ENCODE data around the gene USP49.

The USP49 gene

DNA sequence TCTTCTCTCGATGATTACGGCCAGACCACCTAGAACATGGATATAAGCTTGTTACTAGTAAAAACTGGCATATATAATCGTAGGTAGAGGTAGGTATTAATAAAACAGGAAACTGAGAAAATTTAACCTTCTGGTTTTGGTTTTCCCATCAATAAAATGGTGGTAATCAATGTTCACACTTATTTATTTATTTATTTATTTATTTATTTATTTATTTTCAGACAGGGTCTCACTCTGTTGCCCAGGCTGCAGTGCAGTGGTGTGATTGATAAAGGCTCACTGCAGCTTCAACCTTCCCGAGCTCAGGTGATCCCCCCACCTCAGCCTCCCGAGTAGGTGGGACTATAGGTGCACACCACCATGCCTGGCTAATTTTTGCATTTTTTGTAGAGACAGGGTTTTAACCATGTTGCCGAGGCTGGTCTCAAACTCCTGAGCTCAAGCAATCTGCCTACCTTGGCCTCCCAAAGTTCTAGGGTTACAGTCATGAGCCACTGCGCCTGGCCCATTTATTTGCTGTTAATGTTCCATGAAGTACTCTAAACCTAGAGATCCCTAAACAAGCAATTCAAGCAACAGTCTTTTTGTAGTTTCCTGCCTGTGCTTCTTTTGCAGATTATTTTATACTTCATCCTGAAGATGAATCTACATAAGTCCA, 96.1 kb downstream of the USP49 start:
- Histone ChIP-seq H3K27ac (ENCODE audit: low read length) (no peak overlapping the region), H3K4me2 (ENCODE audit: insufficient read depth, low read length) (no peak overlapping the region), H2AFZ (ENCODE audit: low read depth, low read length) (no peak overlapping the region), H3K27me3 (ENCODE audit: insufficient read depth, low read length, poor library complexity) (no peaks in the 10 kb centered on the region), H3K9me3 (ENCODE audit: insufficient read depth, low read length, severe bottlenecking) (no peaks in the 10 kb centered on the region), H4K20me1 (ENCODE audit: insufficient read depth, low read length) (no peaks in the 10 kb centered on the region), H3K9ac (ENCODE audit: low read depth, low read length) (no peak overlapping the region), H3K36me3 (ENCODE audit: insufficient read depth, low read length) (peaks cover 70% of the 10 kb centered on the region), H3K4me1 (ENCODE audit: insufficient read depth, low read length) (no peaks in the 10 kb centered on the region), H3K4me3 (ENCODE audit: low read depth in 1 of 2, low read length in 2 of 2) (no peak overlapping the region), H3K79me2 (ENCODE audit: insufficient read depth, low read length) (no peaks in the 10 kb centered on the region)
- no peak for ATAC-seq (ENCODE audit: insufficient read depth, low read depth)
- no peak for TF ChIP-seq EZH2 (IDR thresholded peaks at IDR 0.05; ENCODE audit: borderline replicate concordance, low read depth, low read length, severe bottlenecking)
- DNase-seq = no peak

DNA sequence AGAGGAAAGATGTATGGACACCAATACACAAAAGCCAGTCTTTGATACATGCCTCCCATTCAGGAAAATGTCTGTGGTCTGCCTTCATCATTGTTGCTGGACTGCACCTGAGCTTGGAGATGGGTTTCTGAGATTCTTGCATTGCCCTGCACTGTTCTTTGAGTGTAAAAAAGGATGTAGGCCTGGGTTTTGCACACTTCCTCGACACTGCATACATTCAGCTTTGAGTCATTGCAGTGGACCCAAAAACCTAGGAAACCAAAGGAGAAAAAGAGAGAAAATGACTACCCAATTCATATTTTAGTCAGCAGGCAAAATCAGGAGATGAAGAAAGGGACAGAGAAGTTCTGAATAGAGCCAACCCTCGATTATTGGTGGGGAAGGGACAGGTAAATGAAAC, 98.7 kb downstream of the USP49 start:
- Histone ChIP-seq H4K20me1 (ENCODE audit: insufficient read depth, low read length) (no peaks in the 10 kb centered on the region), H3K4me2 (ENCODE audit: insufficient read depth, low read length) (no peak overlapping the region), H3K79me2 (ENCODE audit: insufficient read depth, low read length) (no peaks in the 10 kb centered on the region; the same call in 1 of the 2 replicates), H3K27ac (ENCODE audit: low read length) (no peak overlapping the region), H3K9me3 (ENCODE audit: insufficient read depth, low read length, severe bottlenecking) (no peaks in the 10 kb centered on the region), H3K27me3 (ENCODE audit: insufficient read depth, low read length, poor library complexity) (no peaks in the 10 kb centered on the region), H3K36me3 (ENCODE audit: insufficient read depth, low read length) (peaks cover 75% of the 10 kb centered on the region), H3K4me3 (ENCODE audit: low read depth in 1 of 2, low read length in 2 of 2) (no peak overlapping the region), H3K4me1 (ENCODE audit: insufficient read depth, low read length) (no peaks in the 10 kb centered on the region), H3K9ac (ENCODE audit: low read depth, low read length) (no peak overlapping the region), H2AFZ (ENCODE audit: low read depth, low read length) (no peak overlapping the region)
- no peak for ATAC-seq (ENCODE audit: insufficient read depth, low read depth)
- no peak for DNase-seq
- no peak for TF ChIP-seq EZH2 (IDR thresholded peaks at IDR 0.05; ENCODE audit: borderline replicate concordance, low read depth, low read length, severe bottlenecking)
- TF ChIP-seq, protein P1, sequence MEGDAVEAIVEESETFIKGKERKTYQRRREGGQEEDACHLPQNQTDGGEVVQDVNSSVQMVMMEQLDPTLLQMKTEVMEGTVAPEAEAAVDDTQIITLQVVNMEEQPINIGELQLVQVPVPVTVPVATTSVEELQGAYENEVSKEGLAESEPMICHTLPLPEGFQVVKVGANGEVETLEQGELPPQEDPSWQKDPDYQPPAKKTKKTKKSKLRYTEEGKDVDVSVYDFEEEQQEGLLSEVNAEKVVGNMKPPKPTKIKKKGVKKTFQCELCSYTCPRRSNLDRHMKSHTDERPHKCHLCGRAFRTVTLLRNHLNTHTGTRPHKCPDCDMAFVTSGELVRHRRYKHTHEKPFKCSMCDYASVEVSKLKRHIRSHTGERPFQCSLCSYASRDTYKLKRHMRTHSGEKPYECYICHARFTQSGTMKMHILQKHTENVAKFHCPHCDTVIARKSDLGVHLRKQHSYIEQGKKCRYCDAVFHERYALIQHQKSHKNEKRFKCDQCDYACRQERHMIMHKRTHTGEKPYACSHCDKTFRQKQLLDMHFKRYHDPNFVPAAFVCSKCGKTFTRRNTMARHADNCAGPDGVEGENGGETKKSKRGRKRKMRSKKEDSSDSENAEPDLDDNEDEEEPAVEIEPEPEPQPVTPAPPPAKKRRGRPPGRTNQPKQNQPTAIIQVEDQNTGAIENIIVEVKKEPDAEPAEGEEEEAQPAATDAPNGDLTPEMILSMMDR (IDR thresholded peaks at IDR 0.05; ENCODE audit: borderline replicate concordance, extremely low read depth, low read length, poor library complexity, severe bottlenecking) = no peak

DNA sequence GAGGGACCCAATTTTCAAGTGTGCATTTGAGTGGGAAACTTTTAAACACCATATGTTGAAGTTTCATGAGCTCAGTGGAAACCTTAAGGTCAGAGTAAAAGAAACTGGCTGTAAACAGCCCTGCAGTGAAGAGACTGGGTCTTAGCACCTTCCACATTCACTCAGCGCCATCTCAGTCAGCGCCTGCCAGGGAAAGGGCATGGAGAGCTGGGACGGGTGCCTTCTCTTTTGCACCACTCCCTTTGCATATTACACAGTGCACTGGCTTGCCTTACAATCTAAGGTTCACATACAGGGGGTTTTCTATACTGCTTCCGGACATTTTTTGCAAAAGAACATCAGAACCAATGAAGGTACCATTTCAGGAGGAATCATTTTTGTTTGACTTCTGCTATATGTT, 103.2 kb downstream of the USP49 start:
- H3K36me3 ChIP-seq (ENCODE audit: insufficient read depth, low read length) = peaks cover 68% of the 10 kb centered on the region

DNA sequence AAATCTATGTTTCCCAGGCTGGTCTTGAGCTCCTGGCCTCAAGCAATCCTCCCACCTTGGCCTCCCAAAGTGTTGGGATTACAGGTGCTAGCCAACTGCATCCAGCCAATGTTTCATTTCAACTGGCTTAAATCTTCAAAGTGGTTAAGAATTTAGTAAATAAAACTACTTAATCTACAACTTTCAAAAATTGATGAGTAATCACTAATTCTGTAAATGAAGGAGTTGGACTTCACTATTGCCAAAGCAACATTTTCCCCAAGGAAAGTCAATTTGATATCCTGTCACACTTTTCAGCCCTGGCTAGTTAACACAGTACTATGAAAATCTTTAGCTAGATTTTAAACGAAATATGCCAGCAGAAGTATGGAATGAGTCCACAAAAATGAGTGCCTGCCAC, 103.9 kb downstream of the USP49 start:
- peaks cover 8% of the 10 kb centered on the region; the same call in 1 of the 2 replicates for H4K20me1 ChIP-seq (ENCODE audit: insufficient read depth, low read length)
- H3K9ac ChIP-seq (ENCODE audit: low read depth, low read length) = no peak overlapping the region
- no peak overlapping the region for H3K4me2 ChIP-seq (ENCODE audit: insufficient read depth, low read length)
- no peaks in the 10 kb centered on the region for H3K9me3 ChIP-seq (ENCODE audit: insufficient read depth, low read length, severe bottlenecking)
- peaks cover 36% of the 10 kb centered on the region for H3K79me2 ChIP-seq (ENCODE audit: insufficient read depth, low read length)
- H3K27ac ChIP-seq (ENCODE audit: low read length) = no peak overlapping the region
- no peak overlapping the region for H2AFZ ChIP-seq (ENCODE audit: low read depth, low read length)
- DNase-seq = no peak
- ATAC-seq (ENCODE audit: insufficient read depth, low read depth) = no peak
- no peaks in the 10 kb centered on the region for H3K27me3 ChIP-seq (ENCODE audit: insufficient read depth, low read length, poor library complexity)
- peaks cover 63% of the 10 kb centered on the region for H3K36me3 ChIP-seq (ENCODE audit: insufficient read depth, low read length)
- H3K4me1 ChIP-seq (ENCODE audit: insufficient read depth, low read length) = peaks cover 20% of the 10 kb centered on the region
- TF ChIP-seq EZH2 (IDR thresholded peaks at IDR 0.05; ENCODE audit: borderline replicate concordance, low read depth, low read length, severe bottlenecking) = no peak
- TF ChIP-seq, protein P1 (IDR thresholded peaks at IDR 0.05; ENCODE audit: borderline replicate concordance, extremely low read depth, low read length, poor library complexity, severe bottlenecking) = no peak
- H3K4me3 ChIP-seq (ENCODE audit: low read depth in 1 of 2, low read length in 2 of 2) = no peak overlapping the region

More for the DNA sequence above, 103.2 kb downstream of the USP49 start:
- Histone ChIP-seq H3K4me1 (ENCODE audit: insufficient read depth, low read length) (peaks cover 20% of the 10 kb centered on the region), H3K27ac (ENCODE audit: low read length) (no peak overlapping the region), H3K79me2 (ENCODE audit: insufficient read depth, low read length) (peaks cover 31% of the 10 kb centered on the region), H3K4me2 (ENCODE audit: insufficient read depth, low read length) (no peak overlapping the region), H2AFZ (ENCODE audit: low read depth, low read length) (no peak overlapping the region), H3K27me3 (ENCODE audit: insufficient read depth, low read length, poor library complexity) (no peaks in the 10 kb centered on the region), H3K9ac (ENCODE audit: low read depth, low read length) (no peak overlapping the region), H4K20me1 (ENCODE audit: insufficient read depth, low read length) (peaks cover 8% of the 10 kb centered on the region; the same call in 1 of the 2 replicates), H3K4me3 (ENCODE audit: low read depth in 1 of 2, low read length in 2 of 2) (no peak overlapping the region), H3K9me3 (ENCODE audit: insufficient read depth, low read length, severe bottlenecking) (no peaks in the 10 kb centered on the region)
- DNase-seq (no peak), ATAC-seq (ENCODE audit: insufficient read depth, low read depth) (no peak)
- TF ChIP-seq EZH2 (IDR thresholded peaks at IDR 0.05; ENCODE audit: borderline replicate concordance, low read depth, low read length, severe bottlenecking) = no peak
- TF ChIP-seq, protein P1 (IDR thresholded peaks at IDR 0.05; ENCODE audit: borderline replicate concordance, extremely low read depth, low read length, poor library complexity, severe bottlenecking) = no peak

Measured in DND-41 (cell line).